Liver (tissue), 3 donors: ENCODE measurements around the gene LMF2.

Experiments used
- EGR1 ChIP-seq, 2 donors: IDR thresholded peaks; 2 replicates each; pipeline ENCODE4 v1.6.1; 2016 to 2018; ENCODE audit warnings: antibody characterized with exemption in 2 of 2, low read depth in 2 of 2
- JUND ChIP-seq, 2 donors: IDR thresholded peaks; 2 replicates each; pipeline ENCODE4 v1.6.1; 2016; ENCODE audit warnings: antibody characterized with exemption in 2 of 2
- YY1 ChIP-seq: IDR thresholded peaks from 2 replicates; pipeline ENCODE4 v1.6.1; 2016; ENCODE audit warnings: antibody characterized with exemption, mild to moderate bottlenecking
- TF ChIP-seq, protein P1 (sequence below): fragments of 150-350 bp; IDR thresholded peaks from 2 replicates; pipeline ENCODE4 v1.5.1; 2017; ENCODE audit warnings: improper control_type of control experiment, low read depth, low read length; ENCODE audit not compliant: missing input control
- TF ChIP-seq, protein P2 (sequence below): IDR thresholded peaks from 2 replicates; pipeline ENCODE4 v1.6.1; 2016; ENCODE audit warnings: antibody characterized with exemption
- TF ChIP-seq, protein P3 (sequence below): IDR thresholded peaks from 2 replicates; pipeline ENCODE4 v1.6.1; 2016; ENCODE audit warnings: antibody characterized with exemption
- donor health status: healthy.
- donor health status: healthy.

DNA sequence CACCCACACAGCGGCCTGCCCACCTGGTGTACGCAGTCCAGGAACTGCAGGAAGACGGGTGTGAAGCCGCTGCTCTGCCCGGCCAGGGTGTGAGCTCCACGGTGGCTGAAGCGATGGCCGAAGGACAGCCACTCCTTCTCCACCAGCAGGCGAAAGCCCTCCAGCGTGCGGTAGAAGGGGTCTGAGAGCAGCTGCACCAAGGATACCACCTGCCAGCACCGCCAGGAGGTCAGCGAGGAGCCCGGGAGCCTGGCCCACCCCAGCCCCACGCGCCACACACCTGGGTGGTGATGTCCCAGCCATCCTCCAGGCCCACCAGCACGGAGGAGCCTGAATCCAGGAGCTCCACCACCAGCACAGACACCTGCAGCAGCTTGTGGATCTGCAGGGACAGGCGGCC is 52.3 kb downstream of the LMF2 start:
- TF ChIP-seq JUND (IDR thresholded peaks at IDR 0.05) (no peak), YY1 (no peak), EGR1 (IDR thresholded peaks at IDR 0.05; ENCODE audit: low read depth in 2 of 2) (no peak)
- TF ChIP-seq, protein P1, sequence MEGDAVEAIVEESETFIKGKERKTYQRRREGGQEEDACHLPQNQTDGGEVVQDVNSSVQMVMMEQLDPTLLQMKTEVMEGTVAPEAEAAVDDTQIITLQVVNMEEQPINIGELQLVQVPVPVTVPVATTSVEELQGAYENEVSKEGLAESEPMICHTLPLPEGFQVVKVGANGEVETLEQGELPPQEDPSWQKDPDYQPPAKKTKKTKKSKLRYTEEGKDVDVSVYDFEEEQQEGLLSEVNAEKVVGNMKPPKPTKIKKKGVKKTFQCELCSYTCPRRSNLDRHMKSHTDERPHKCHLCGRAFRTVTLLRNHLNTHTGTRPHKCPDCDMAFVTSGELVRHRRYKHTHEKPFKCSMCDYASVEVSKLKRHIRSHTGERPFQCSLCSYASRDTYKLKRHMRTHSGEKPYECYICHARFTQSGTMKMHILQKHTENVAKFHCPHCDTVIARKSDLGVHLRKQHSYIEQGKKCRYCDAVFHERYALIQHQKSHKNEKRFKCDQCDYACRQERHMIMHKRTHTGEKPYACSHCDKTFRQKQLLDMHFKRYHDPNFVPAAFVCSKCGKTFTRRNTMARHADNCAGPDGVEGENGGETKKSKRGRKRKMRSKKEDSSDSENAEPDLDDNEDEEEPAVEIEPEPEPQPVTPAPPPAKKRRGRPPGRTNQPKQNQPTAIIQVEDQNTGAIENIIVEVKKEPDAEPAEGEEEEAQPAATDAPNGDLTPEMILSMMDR, result no peak
- TF ChIP-seq, protein P2, sequence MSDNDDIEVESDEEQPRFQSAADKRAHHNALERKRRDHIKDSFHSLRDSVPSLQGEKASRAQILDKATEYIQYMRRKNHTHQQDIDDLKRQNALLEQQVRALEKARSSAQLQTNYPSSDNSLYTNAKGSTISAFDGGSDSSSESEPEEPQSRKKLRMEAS, result no peak
- TF ChIP-seq, protein P3, sequence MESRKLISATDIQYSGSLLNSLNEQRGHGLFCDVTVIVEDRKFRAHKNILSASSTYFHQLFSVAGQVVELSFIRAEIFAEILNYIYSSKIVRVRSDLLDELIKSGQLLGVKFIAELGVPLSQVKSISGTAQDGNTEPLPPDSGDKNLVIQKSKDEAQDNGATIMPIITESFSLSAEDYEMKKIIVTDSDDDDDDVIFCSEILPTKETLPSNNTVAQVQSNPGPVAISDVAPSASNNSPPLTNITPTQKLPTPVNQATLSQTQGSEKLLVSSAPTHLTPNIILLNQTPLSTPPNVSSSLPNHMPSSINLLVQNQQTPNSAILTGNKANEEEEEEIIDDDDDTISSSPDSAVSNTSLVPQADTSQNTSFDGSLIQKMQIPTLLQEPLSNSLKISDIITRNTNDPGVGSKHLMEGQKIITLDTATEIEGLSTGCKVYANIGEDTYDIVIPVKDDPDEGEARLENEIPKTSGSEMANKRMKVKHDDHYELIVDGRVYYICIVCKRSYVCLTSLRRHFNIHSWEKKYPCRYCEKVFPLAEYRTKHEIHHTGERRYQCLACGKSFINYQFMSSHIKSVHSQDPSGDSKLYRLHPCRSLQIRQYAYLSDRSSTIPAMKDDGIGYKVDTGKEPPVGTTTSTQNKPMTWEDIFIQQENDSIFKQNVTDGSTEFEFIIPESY, result no peak
